VCaP (cell line): ENCODE data around the gene RHCG.

Experiments used
- H3K27ac ChIP-seq: fragments of 450-650 bp; 2 replicates; pipeline ENCODE4 v1.5.1; 2017
- CTCF ChIP-seq: fragments of 450-650 bp; conservative IDR thresholded peaks from 2 replicates; pipeline ENCODE4 v1.5.1; 2017; ENCODE audit warnings: mild to moderate bottlenecking, moderate library complexity

RHCG gene

GRCh38 chr15:89459271-89460038 lies 36.9 kb downstream of the RHCG start:
- TF ChIP-seq CTCF, result no peak
- no peak overlapping the region for H3K27ac ChIP-seq

GRCh38 chr15:89458440-89458839 lies 37.9 kb downstream of the RHCG start:
- H3K27ac ChIP-seq, result no peak overlapping the region
- no peak for TF ChIP-seq CTCF

- no peak overlapping the region for H3K27ac ChIP-seq
- no peak for TF ChIP-seq CTCF
These were observed 39.3 kb downstream of the RHCG start for GRCh38 chr15:89457086-89457485.

GRCh38 chr15:89455535-89455934 lies 40.8 kb downstream of the RHCG start:
- TF ChIP-seq CTCF, result no peak

GRCh38 chr15:89452330-89452836 lies 44.0 kb downstream of the RHCG start:
- no peak for TF ChIP-seq CTCF

More at GRCh38 chr15:89455535-89455934, 40.8 kb downstream of the RHCG start:
- H3K27ac ChIP-seq, result no peak overlapping the region

GRCh38 chr15:89451846-89452245 lies 44.5 kb downstream of the RHCG start:
- H3K27ac ChIP-seq, result no peak overlapping the region

More at GRCh38 chr15:89452330-89452836, 44.0 kb downstream of the RHCG start:
- no peak overlapping the region for H3K27ac ChIP-seq

More at GRCh38 chr15:89451846-89452245, 44.5 kb downstream of the RHCG start:
- no peak for TF ChIP-seq CTCF
